Measurements from ENCODE around the gene CITED4. TPM values are rescaled to one million over a fixed set of nuclear protein-coding genes. Genes with fewer than 3 reads are reported as not detected.
A peak's percentile ranks its signal among the peaks of the same experiment; 100 is the strongest.

Gene CITED4
- total and polyA plus RNA-seq, 9 of the 15 experiments (the other 6 are each of a cell fraction or from before 2014, with no cell fraction given) = 0.11 to 1.2 (median 0.17) TPM; not detected in 2

DNA sequence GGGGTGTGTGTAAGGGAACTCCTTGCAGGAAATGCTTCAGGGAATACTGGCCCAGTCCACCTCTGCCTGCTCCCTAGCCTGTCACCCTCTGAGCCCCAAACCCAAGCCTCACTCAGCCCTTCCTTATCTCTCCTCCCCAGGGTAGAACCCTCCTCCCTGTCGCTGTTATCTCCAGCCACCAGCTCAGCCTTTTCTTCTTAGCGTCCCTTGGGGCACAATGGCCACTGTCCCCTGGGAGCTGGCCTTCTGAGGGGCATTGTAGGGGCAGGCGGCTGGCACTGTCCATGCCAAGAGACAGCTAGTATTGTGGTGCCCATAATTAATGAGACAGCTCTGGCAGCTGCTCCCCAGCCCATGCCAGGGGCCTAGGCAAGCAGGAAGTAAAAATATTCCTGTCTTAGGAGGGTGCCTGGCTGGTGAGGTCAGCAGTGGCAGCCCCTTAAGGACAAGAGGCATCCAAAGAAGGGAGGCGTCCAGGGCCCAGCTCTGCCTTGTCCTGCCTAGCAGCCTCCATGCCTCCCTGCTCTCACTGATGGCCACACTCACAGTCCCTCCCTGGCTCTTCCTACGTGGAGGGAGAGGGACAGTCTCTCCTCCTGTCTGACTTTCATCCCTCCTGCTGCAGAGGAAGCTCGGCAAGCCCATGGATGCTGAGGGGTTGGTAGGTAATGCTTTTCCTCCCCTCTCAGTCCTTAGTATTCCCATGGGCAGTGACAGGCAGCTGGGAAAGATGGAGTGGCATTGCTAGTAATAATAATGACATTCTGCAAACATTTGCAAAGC, 41.1 kb downstream of the CITED4 start:
- Histone ChIP-seq H3K4me3 (no peak overlapping the region), H3K9me3 (replicated peaks; ENCODE audit: control insufficient read depth, insufficient read depth, low read depth, low read length) (no peaks in the 10 kb centered on the region), H4K20me1 (replicated peaks; ENCODE audit: control insufficient read depth, insufficient read depth, low read length) (0 out of 2 replicates have a peak, but pooled peaks cover 5% of the 10 kb centered on the region), H3K27ac (ENCODE audit: extremely low read depth, low read depth, low read length) (peak overlapping the region; percentile 76), H3K79me2 (ENCODE audit: control insufficient read depth, insufficient read depth, low read length) (no peaks in the 10 kb centered on the region), H3K36me3 (ENCODE audit: control insufficient read depth, insufficient read depth, low read length) (peaks cover 12% of the 10 kb centered on the region; the same call in 2 of the 3 replicates), H2AFZ (ENCODE audit: low read depth, low read length) (no peak overlapping the region), H3K4me2 (ENCODE audit: insufficient read depth, low read length) (peak overlapping the region; percentile 73), H3K9ac (ENCODE audit: insufficient read depth in 1 of 2, low read depth in 2 of 2, low read length in 2 of 2) (peak overlapping the region; percentile 49 to 78), H3K9me1 (ENCODE audit: control insufficient read depth, insufficient read depth, low read length) (peaks cover 12% of the 10 kb centered on the region), H3K27me3 (ENCODE audit: control insufficient read depth in 2 of 2, insufficient read depth in 2 of 2, low read length in 2 of 2) (no peaks in the 10 kb centered on the region), H3K4me1 (replicated peaks in 1 of 2; ENCODE audit: control insufficient read depth in 2 of 2, insufficient read depth in 2 of 2, low read length in 2 of 2) (peaks cover 25 to 76% of the 10 kb centered on the region in 2 experiments)
- CTCF ChIA-PET (ENCODE audit: low intra/inter-chr PET ratio) = no interaction called here
- no TSS peak for BruUV-seq (replicated peaks)
- DNase-seq (ENCODE audit: extremely low read depth in 1 of 4, low spot score in 3 of 4) (peak; percentile 96 to 99 (median 98)), ATAC-seq (peak; percentile 93), FAIRE-seq (peak; percentile 100)
- WGBS (ENCODE audit: insufficient coverage, low coverage, missing lambda C conversion rate) = 12% methylated on average over 6 of the region's 6 CpGs
- in situ Hi-C loops (cut with MboI) (no loop called here), intact Hi-C loops (cut with micrococcal nuclease) (loop anchor here (1.0 kb wide), 2 partner anchors 19 to 47 kb away; no protein-coding TSS in a partner anchor)
- POLR2A ChIA-PET = interaction anchor here (0.8 to 2.3 kb wide), 10 partner anchors 9 to 187 kb away, joined by 3 to 17 read pairs (median 4); no protein-coding TSS in a partner anchor
- TF ChIP-seq, protein P1, sequence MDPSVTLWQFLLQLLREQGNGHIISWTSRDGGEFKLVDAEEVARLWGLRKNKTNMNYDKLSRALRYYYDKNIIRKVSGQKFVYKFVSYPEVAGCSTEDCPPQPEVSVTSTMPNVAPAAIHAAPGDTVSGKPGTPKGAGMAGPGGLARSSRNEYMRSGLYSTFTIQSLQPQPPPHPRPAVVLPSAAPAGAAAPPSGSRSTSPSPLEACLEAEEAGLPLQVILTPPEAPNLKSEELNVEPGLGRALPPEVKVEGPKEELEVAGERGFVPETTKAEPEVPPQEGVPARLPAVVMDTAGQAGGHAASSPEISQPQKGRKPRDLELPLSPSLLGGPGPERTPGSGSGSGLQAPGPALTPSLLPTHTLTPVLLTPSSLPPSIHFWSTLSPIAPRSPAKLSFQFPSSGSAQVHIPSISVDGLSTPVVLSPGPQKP (CRISPR knock-in tag; IDR thresholded peaks at IDR 0.05) = no peak
- TF ChIP-seq SRSF3 (IDR thresholded peaks at IDR 0.05; ENCODE audit: insufficient read depth, low read length) = no peak
- peak; percentile 91 for TF ChIP-seq MBD2 (IDR thresholded peaks at IDR 0.05; ENCODE audit: borderline replicate concordance, low read depth)
- no peak for TF ChIP-seq ILK (tag; IDR thresholded peaks at IDR 0.05; ENCODE audit: borderline replicate concordance, low read depth)
- TF ChIP-seq, protein P2, sequence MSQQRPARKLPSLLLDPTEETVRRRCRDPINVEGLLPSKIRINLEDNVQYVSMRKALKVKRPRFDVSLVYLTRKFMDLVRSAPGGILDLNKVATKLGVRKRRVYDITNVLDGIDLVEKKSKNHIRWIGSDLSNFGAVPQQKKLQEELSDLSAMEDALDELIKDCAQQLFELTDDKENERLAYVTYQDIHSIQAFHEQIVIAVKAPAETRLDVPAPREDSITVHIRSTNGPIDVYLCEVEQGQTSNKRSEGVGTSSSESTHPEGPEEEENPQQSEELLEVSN (IDR thresholded peaks at IDR 0.05; ENCODE audit: borderline replicate concordance in 1 of 2, extremely low read depth in 1 of 2, insufficient read depth in 1 of 2, insufficient read length in 1 of 2, low read depth in 1 of 2, low read length in 1 of 2, poor library complexity in 1 of 2, severe bottlenecking in 1 of 2) = no peak
- TF ChIP-seq, protein P3, sequence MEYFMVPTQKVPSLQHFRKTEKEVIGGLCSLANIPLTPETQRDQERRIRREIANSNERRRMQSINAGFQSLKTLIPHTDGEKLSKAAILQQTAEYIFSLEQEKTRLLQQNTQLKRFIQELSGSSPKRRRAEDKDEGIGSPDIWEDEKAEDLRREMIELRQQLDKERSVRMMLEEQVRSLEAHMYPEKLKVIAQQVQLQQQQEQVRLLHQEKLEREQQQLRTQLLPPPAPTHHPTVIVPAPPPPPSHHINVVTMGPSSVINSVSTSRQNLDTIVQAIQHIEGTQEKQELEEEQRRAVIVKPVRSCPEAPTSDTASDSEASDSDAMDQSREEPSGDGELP (CRISPR knock-in tag; IDR thresholded peaks at IDR 0.05; ENCODE audit: borderline replicate concordance) = peak; percentile 73
- no peak for TF ChIP-seq MYBL2 (IDR thresholded peaks at IDR 0.05; ENCODE audit: low read depth)
- no peak for TF ChIP-seq MYBL2 (CRISPR knock-in tag; IDR thresholded peaks at IDR 0.05; ENCODE audit: borderline replicate concordance)
- TF ChIP-seq SREBF2 (CRISPR knock-in tag; IDR thresholded peaks at IDR 0.05) = no peak
- peak; percentile 89 for TF ChIP-seq ZNF175 (CRISPR knock-in tag; IDR thresholded peaks at IDR 0.05; ENCODE audit: low read depth)
- TF ChIP-seq ZBTB8A (IDR thresholded peaks at IDR 0.05; ENCODE audit: partially characterized antibody) = no peak
- TF ChIP-seq, protein P4, sequence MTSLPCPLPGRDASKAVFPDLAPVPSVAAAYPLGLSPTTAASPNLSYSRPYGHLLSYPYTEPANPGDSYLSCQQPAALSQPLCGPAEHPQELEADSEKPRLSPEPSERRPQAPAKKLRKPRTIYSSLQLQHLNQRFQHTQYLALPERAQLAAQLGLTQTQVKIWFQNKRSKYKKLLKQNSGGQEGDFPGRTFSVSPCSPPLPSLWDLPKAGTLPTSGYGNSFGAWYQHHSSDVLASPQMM (CRISPR knock-in tag; IDR thresholded peaks at IDR 0.05) = no peak
- no peak for TF ChIP-seq SIN3A (IDR thresholded peaks at IDR 0.05; ENCODE audit: borderline replicate concordance in 2 of 2, control insufficient read depth in 1 of 2, low read depth in 2 of 2, low read length in 2 of 2)

Data from K562 (cell line).